Suprapubic skin (tissue), 4 donors: ENCODE data around the gene PKP1.

Source experiments
- CTCF ChIP-seq, 2 donors: fragments of 200-600 bp in 1 of 2; fragments of 450-650 bp in 1 of 2; sonication (generic) in 1 of 2; IDR thresholded peaks; one replicate each; pipeline ENCODE4 v1.5.1; 2016 to 2019; ENCODE audit warnings: antibody characterized with exemption in 2 of 2, mild to moderate bottlenecking in 1 of 2, moderate library complexity in 1 of 2
- POLR2A ChIP-seq, 2 donors: fragments of 450-650 bp; IDR thresholded peaks; one replicate each; pipeline ENCODE4 v1.6.1; 2017; ENCODE audit warnings: antibody characterized with exemption in 2 of 2, mild to moderate bottlenecking in 2 of 2, moderate library complexity in 2 of 2
- POLR2AphosphoS5 ChIP-seq, 3 donors: sonication (generic); formaldehyde crosslinking; IDR thresholded peaks; one replicate each; pipeline ENCODE4 v1.6.1; 2017; ENCODE audit warnings: antibody characterized with exemption in 3 of 3

- TF ChIP-seq CTCF (IDR thresholded peaks at IDR 0.05) (no peak), POLR2A (IDR thresholded peaks at IDR 0.05) (no peak), POLR2AphosphoS5 (IDR thresholded peaks at IDR 0.05) (no peak)
Observed at GRCh38 chr1:201356701-201357100, 73.4 kb downstream of the PKP1 start.
